HG03039 (cell line): ENCODE results near the gene RIIAD1.
"Not testable (repeated sequence)": the region's sequence is repeated elsewhere in the genome, so short reads cannot be mapped to it uniquely, and the experiment has no call there.

Experiments
- ATAC-seq: cut with Tn5 transposase; IDR thresholded peaks from one replicate; pipeline ENCODE4 v1.9.1; 2021; ENCODE audit warnings: mild to moderate bottlenecking, moderate library complexity; ENCODE audit not compliant: unreplicated experiment

The RIIAD1 gene

GRCh38 chr1:151720974-151721787 is at the start of gene RIIAD1:
TSS of gene RIIAD1 (plus strand) at chr1:151721522. CDS start at chr1:151721537, 15 bp downstream.
- ATAC-seq: no peak

GRCh38 chr1:151673407-151673806 is 47.9 kb upstream of the RIIAD1 start:
- ATAC-seq: no peak

- ATAC-seq: no peak
These were observed 40.9 kb upstream of the RIIAD1 start for GRCh38 chr1:151680391-151680790.

GRCh38 chr1:151680826-151681225 is 40.5 kb upstream of the RIIAD1 start:
- ATAC-seq: no peak

- ATAC-seq: no peak
These were observed 39.4 kb upstream of the RIIAD1 start for GRCh38 chr1:151681923-151682322.

- not testable (repeated sequence) for ATAC-seq
These were observed 38.4 kb upstream of the RIIAD1 start for GRCh38 chr1:151682901-151683300.

GRCh38 chr1:151684128-151684527 is 37.2 kb upstream of the RIIAD1 start:
- no peak for ATAC-seq

GRCh38 chr1:151686561-151686960 is 34.8 kb upstream of the RIIAD1 start:
- ATAC-seq: no peak

GRCh38 chr1:151689494-151689893 is 31.8 kb upstream of the RIIAD1 start:
- ATAC-seq: no peak

- no peak for ATAC-seq
These were observed 29.1 kb upstream of the RIIAD1 start for GRCh38 chr1:151692226-151692625.

GRCh38 chr1:151693057-151693651 is 28.2 kb upstream of the RIIAD1 start:
- no peak for ATAC-seq

GRCh38 chr1:151701515-151701914 is 19.8 kb upstream of the RIIAD1 start:
- ATAC-seq: no peak

GRCh38 chr1:151702936-151703335 is 18.4 kb upstream of the RIIAD1 start:
- no peak for ATAC-seq

GRCh38 chr1:151703813-151704212 is 17.5 kb upstream of the RIIAD1 start:
- ATAC-seq: no peak

GRCh38 chr1:151704246-151704645 is 17.1 kb upstream of the RIIAD1 start:
- ATAC-seq: no peak

GRCh38 chr1:151705146-151705545 is 16.2 kb upstream of the RIIAD1 start:
- no peak for ATAC-seq

GRCh38 chr1:151705753-151706463 is 15.4 kb upstream of the RIIAD1 start:
- no peak for ATAC-seq

- no peak for ATAC-seq
These were observed 14.6 kb upstream of the RIIAD1 start for GRCh38 chr1:151706464-151707415.

- no peak for ATAC-seq
These were observed 13.7 kb upstream of the RIIAD1 start for GRCh38 chr1:151707541-151708065.

GRCh38 chr1:151708891-151709290 is 12.4 kb upstream of the RIIAD1 start:
- no peak for ATAC-seq
